HepG2 (cell line): ENCODE data around the gene CARD19. TPM values are rescaled to one million over a fixed set of nuclear protein-coding genes. Genes with fewer than 3 reads are reported as not detected.

ENCODE experiments used
- CCDC6 ChIP-seq: sonication (generic); formaldehyde crosslinking; IDR thresholded peaks from 2 replicates; pipeline ENCODE4 v1.8.1; 2022; ENCODE audit warnings: mild to moderate bottlenecking, missing genetic modification reagents, moderate library complexity
- FOXK2 ChIP-seq: fragments of 450-650 bp; IDR thresholded peaks from 2 replicates; pipeline ENCODE4 v1.6.1; 2016
- FOXO1 ChIP-seq: sonication (generic); formaldehyde crosslinking; IDR thresholded peaks from 2 replicates; pipeline ENCODE4 v1.4.0; 2020; ENCODE audit warnings: missing genetic modification reagents
- HOXA9 ChIP-seq: sonication (generic); formaldehyde crosslinking; IDR thresholded peaks from 2 replicates; pipeline ENCODE4 v1.8.1; 2022; ENCODE audit warnings: missing genetic modification reagents, mild to moderate bottlenecking, moderate library complexity, borderline replicate concordance
- NFE2L1 ChIP-seq: sonication (generic); formaldehyde crosslinking; IDR thresholded peaks from 2 replicates; pipeline ENCODE4 v1.4.0; 2020; ENCODE audit warnings: missing genetic modification reagents, mild to moderate bottlenecking, borderline replicate concordance
- NFRKB ChIP-seq: fragments of 450-650 bp; IDR thresholded peaks from 2 replicates; pipeline ENCODE4 v1.6.1; 2017
- NR2F6 ChIP-seq, 2 experiments: IDR thresholded peaks; 2 replicates each; pipeline ENCODE4 v1.6.1; 2016; ENCODE audit warnings: antibody characterized with exemption in 1 of 2, mild to moderate bottlenecking in 1 of 2
- RORA ChIP-seq: sonication (generic); formaldehyde crosslinking; IDR thresholded peaks from 2 replicates; pipeline ENCODE4 v1.5.0; 2020; ENCODE audit warnings: mild to moderate bottlenecking, missing genetic modification reagents, moderate library complexity
- SAFB2 ChIP-seq: sonication (generic); formaldehyde crosslinking; IDR thresholded peaks from 2 replicates; pipeline ENCODE4 v1.5.1; 2020; ENCODE audit warnings: missing genetic modification reagents, low read depth, mild to moderate bottlenecking, borderline replicate concordance
- SALL2 ChIP-seq: sonication (generic); formaldehyde crosslinking; IDR thresholded peaks from 2 replicates; pipeline ENCODE4 v1.8.1; 2023; ENCODE audit warnings: mild to moderate bottlenecking, missing genetic modification reagents, inconsistent platforms
- SCMH1 ChIP-seq: sonication (generic); formaldehyde crosslinking; IDR thresholded peaks from 2 replicates; pipeline ENCODE4 v1.9.0; 2021; ENCODE audit warnings: missing genetic modification reagents, mild to moderate bottlenecking, borderline replicate concordance
- SNRNP70 ChIP-seq: fragments of 200-400 bp; formaldehyde crosslinking; IDR thresholded peaks from 2 replicates; pipeline ENCODE4 v1.6.1; 2017; ENCODE audit warnings: mild to moderate bottlenecking, low read depth, low read length, moderate library complexity
- TCF12 ChIP-seq, 2 experiments: fragments of 450-650 bp in 1 of 2; sonication (generic) in 1 of 2; formaldehyde crosslinking in 1 of 2; IDR thresholded peaks; 2 replicates each; pipeline versions ENCODE4 v1.6.1 to v1.8.0; 2017 to 2022; ENCODE audit warnings: antibody characterized with exemption in 1 of 2, mild to moderate bottlenecking in 1 of 2, missing genetic modification reagents in 1 of 2, moderate library complexity in 1 of 2
- XRCC5 ChIP-seq: fragments of 200-400 bp; formaldehyde crosslinking; optimal IDR thresholded peaks from 2 replicates; pipeline ENCODE3; 2017; ENCODE audit warnings: mild to moderate bottlenecking, low read length
- YEATS4 ChIP-seq: sonication (generic); formaldehyde crosslinking; IDR thresholded peaks from 2 replicates; pipeline ENCODE4 v1.4.0; 2020; ENCODE audit warnings: missing genetic modification reagents, borderline replicate concordance
- ZBTB8A ChIP-seq: sonication (generic); formaldehyde crosslinking; IDR thresholded peaks from 2 replicates; pipeline ENCODE4 v1.4.0; 2020; ENCODE audit warnings: mild to moderate bottlenecking, low read depth, missing genetic modification reagents, borderline replicate concordance
- ZFP82 ChIP-seq: sonication (generic); formaldehyde crosslinking; IDR thresholded peaks from 2 replicates; pipeline ENCODE4 v1.5.1; 2020; ENCODE audit warnings: mild to moderate bottlenecking, missing genetic modification reagents, borderline replicate concordance
- ZNF484 ChIP-seq: sonication (generic); formaldehyde crosslinking; IDR thresholded peaks from 2 replicates; pipeline ENCODE4 v1.5.1; 2020; ENCODE audit warnings: mild to moderate bottlenecking, low read depth, missing genetic modification reagents, borderline replicate concordance
- ZNF703 ChIP-seq: sonication (generic); formaldehyde crosslinking; IDR thresholded peaks from 2 replicates; pipeline ENCODE4 v1.5.1; 2020; ENCODE audit warnings: missing genetic modification reagents, mild to moderate bottlenecking, moderate library complexity, borderline replicate concordance
- polyA plus RNA-seq, 8 experiments: library from polyadenylated mRNA; depleted of rRNA in 3 of 8; stranded (reverse) in 7 of 8; unstranded in 1 of 8; fragments of >200 nt; fragmentation: Illumina TruSeq in 4 of 8; extraction: Trizol in 4 of 8; gene quantifications; 2 replicates each; pipeline versions ENCODE4 v1.2.1 to v1.2.3, GENCODE V29; 2011 to 2016; ENCODE audit warnings: low read depth in 4 of 8, missing spikeins in 1 of 8, mixed read lengths in 1 of 8; ENCODE audit not compliant: insufficient read depth in 1 of 8
- total RNA-seq, 5 experiments: library from RNA; depleted of rRNA; stranded (reverse); fragments of >200 nt; fragmentation: Illumina TruSeq; extraction: Trizol; gene quantifications; 2 replicates each; pipeline ENCODE4 v1.2.3, GENCODE V29; 2016; ENCODE audit warnings: low read depth in 1 of 5
- TF ChIP-seq, protein P1 (sequence below): sonication (generic); formaldehyde crosslinking; IDR thresholded peaks from 2 replicates; pipeline ENCODE4 v1.9.0; 2021; ENCODE audit warnings: missing genetic modification reagents, borderline replicate concordance
- TF ChIP-seq, protein P2 (sequence below): sonication (generic); formaldehyde crosslinking; IDR thresholded peaks from 2 replicates; pipeline ENCODE4 v1.5.0; 2020; ENCODE audit warnings: missing genetic modification reagents
- TF ChIP-seq, protein P3 (sequence below): sonication (generic); formaldehyde crosslinking; IDR thresholded peaks from 2 replicates; pipeline ENCODE4 v1.5.0; 2020; ENCODE audit warnings: missing genetic modification reagents

CARD19 gene
- total and polyA plus RNA-seq, 2 of the 13 experiments (the other 11 are each of a cell fraction or from before 2014, with no cell fraction given): 18.4 to 47.2 TPM

DNA sequence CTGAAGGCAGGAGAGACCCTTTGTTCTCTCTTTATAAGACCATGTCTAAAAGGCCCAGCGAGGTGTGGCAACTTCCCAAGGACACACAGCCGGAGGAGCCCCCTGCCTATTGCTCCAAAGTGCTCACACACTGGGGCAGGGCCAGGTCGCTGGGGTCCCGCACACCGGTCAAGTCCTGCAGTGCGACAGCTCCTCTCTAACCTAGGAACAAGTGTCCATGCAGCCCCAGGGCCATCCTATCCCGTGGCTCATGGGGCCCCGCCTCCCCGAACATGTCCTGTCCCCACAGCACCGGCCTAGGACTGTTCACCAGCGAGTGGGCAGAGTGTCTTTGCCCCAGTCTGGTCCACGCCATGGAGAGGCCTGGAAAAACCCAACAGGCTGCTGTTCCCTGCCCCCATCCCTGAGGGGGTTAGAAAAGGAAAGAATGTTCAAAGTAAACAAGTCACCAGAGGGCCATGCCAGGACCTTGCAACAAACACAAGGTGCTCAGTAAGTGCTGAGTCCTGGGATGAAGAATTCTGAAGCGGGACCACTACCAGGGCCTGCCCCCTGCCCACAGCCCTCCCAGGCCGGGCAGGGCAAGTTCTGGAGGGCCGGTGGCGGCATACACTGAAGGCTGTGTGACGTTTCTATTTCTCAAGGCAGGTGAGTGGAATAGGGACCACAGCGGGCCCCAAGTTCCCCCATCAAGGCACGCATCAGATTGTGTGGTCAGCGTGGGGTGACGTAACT, 37.1 kb downstream of the CARD19 start (continued):
- TF ChIP-seq ZFP82 (CRISPR knock-in tag) (no peak), CCDC6 (CRISPR knock-in tag) (no peak), NFE2L1 (CRISPR knock-in tag) (no peak), RORA (no peak), ZBTB8A (CRISPR knock-in tag) (no peak), NR2F6 (IDR thresholded peaks at IDR 0.05) (no peak), NR2F6 (CRISPR knock-in tag; IDR thresholded peaks at IDR 0.05) (no peak), SALL2 (CRISPR knock-in tag) (0 out of 2 replicates have a peak, but pooled peaks have one; percentile 29), YEATS4 (CRISPR knock-in tag) (no peak), SAFB2 (CRISPR knock-in tag) (no peak), FOXK2 (no peak), ZNF484 (no peak), XRCC5 (no peak), ZNF703 (CRISPR knock-in tag) (0 out of 2 replicates have a peak, but pooled peaks have one; percentile 9), TCF12 (IDR thresholded peaks at IDR 0.05) (no peak), TCF12 (CRISPR knock-in tag; IDR thresholded peaks at IDR 0.05) (no peak), NFRKB (no peak), SCMH1 (no peak), FOXO1 (CRISPR knock-in tag) (no peak; the same call in 1 of the 2 replicates), SNRNP70 (no peak), HOXA9 (no peak)
- TF ChIP-seq, protein P1, sequence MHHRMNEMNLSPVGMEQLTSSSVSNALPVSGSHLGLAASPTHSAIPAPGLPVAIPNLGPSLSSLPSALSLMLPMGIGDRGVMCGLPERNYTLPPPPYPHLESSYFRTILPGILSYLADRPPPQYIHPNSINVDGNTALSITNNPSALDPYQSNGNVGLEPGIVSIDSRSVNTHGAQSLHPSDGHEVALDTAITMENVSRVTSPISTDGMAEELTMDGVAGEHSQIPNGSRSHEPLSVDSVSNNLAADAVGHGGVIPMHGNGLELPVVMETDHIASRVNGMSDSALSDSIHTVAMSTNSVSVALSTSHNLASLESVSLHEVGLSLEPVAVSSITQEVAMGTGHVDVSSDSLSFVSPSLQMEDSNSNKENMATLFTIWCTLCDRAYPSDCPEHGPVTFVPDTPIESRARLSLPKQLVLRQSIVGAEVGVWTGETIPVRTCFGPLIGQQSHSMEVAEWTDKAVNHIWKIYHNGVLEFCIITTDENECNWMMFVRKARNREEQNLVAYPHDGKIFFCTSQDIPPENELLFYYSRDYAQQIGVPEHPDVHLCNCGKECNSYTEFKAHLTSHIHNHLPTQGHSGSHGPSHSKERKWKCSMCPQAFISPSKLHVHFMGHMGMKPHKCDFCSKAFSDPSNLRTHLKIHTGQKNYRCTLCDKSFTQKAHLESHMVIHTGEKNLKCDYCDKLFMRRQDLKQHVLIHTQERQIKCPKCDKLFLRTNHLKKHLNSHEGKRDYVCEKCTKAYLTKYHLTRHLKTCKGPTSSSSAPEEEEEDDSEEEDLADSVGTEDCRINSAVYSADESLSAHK (CRISPR knock-in tag): no peak
- TF ChIP-seq, protein P2, sequence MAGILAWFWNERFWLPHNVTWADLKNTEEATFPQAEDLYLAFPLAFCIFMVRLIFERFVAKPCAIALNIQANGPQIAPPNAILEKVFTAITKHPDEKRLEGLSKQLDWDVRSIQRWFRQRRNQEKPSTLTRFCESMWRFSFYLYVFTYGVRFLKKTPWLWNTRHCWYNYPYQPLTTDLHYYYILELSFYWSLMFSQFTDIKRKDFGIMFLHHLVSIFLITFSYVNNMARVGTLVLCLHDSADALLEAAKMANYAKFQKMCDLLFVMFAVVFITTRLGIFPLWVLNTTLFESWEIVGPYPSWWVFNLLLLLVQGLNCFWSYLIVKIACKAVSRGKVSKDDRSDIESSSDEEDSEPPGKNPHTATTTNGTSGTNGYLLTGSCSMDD (CRISPR knock-in tag): no peak
- TF ChIP-seq, protein P3, sequence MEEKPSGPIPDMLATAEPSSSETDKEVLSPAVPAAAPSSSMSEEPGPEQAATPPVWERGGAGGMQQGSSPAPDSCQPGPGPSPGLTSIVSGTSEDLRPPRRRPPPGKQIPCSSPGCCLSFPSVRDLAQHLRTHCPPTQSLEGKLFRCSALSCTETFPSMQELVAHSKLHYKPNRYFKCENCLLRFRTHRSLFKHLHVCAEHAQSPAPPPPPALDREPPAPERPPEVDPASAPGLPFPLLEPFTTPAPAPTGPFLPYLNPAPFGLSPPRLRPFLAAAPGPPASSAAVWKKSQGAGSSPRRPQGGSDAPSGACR (CRISPR knock-in tag): peak; percentile 72; the same call in 1 of the 2 replicates
